ENCODE results near the gene CCDC28B. TPM values are rescaled to one million over a fixed set of nuclear protein-coding genes. Genes with fewer than 3 reads are reported as not detected.
"Not testable (repeated sequence)": the region's sequence is repeated elsewhere in the genome, so short reads cannot be mapped to it uniquely, and the experiment has no call there.

Gene CCDC28B
- total RNA-seq, result 1 to 10 TPM; 2.2 to 7.6 (median 5.2) TPM

DNA sequence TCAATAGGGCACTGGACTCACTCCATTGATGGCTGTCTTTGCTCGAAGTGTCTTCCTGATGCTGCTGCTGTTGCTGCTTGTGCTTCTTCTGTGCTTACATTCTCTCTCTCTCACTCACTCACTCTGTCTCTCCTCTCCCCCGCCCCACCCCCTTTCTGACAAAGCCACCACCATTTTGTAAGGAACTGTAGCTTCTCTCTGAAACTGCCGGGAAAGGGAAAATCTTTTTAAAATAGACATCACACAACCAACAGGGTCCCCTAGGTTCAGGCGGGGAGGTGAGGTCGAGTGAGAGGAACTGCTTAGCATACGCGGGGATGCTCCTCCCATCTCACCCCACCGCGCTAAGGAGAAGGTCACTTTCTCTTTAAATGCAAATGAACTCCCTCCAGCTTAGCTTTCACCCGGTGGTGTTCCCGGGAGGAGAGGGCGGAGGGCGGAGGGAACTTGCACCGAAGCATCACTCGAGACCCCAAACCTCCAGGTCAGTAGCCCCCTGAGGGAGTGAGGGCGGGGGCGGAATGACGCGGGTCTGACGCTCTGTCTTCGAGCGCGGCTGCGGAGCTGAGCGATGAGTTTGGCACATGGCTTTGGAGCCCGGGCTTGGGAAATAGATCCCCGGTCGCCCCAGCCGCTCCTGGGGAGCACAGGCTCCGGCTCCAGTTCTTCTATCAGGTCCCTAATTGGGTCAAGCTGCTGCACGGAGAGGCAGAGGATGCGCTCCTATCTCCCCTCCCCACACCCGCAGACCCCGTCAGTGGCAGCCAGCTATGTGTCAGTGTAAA is at the start of gene CCDC28B:
Gene CCDC28B (plus strand): TSS at position 370 of the 785 bp plus-strand sequence. CDS start 1,341 bp downstream, outside the sequence.
- peak; percentile 43 to 49 for DNase-seq
- intact Hi-C loops (cut with DNase I), result no loop called here
- 1% methylated on average over 19 to 23 of the region's 34 CpGs for WGBS, 2 donors

DNA sequence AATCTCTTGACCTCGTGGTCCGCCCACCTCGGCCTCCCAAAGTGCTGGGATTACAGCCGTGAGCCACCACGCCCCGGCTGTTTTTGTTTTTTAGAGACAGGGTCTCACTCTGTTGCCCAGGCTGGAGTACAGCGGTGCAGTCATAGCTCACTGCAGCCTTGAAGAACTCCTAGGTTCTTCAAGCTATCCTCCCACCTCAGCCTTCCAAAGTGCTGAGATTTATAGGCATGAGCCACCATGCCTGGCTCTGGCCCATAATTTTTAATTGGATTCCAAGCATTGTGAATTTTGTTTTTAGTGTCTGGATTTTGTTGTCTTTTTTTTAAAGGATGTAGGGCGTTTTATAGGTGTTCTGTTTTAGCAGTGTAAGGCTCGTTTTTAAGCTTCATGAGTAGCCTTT is 49.5 kb upstream of the CCDC28B start:
- Histone ChIP-seq H3K36me3 (peaks cover 0 to 6% of the 10 kb centered on the region in 2 donors), H3K27me3 (no peaks in the 10 kb centered on the region), H3K27ac (no peak overlapping the region), H3K4me1 (peaks cover 6 to 11% of the 10 kb centered on the region in 2 donors), H3K9me3 (no peaks in the 10 kb centered on the region), H3K4me3 (replicated peaks in 1 of 3) (no peak overlapping the region)
- intact Hi-C loops (cut with DNase I), result no loop called here
- TF ChIP-seq, protein P1, sequence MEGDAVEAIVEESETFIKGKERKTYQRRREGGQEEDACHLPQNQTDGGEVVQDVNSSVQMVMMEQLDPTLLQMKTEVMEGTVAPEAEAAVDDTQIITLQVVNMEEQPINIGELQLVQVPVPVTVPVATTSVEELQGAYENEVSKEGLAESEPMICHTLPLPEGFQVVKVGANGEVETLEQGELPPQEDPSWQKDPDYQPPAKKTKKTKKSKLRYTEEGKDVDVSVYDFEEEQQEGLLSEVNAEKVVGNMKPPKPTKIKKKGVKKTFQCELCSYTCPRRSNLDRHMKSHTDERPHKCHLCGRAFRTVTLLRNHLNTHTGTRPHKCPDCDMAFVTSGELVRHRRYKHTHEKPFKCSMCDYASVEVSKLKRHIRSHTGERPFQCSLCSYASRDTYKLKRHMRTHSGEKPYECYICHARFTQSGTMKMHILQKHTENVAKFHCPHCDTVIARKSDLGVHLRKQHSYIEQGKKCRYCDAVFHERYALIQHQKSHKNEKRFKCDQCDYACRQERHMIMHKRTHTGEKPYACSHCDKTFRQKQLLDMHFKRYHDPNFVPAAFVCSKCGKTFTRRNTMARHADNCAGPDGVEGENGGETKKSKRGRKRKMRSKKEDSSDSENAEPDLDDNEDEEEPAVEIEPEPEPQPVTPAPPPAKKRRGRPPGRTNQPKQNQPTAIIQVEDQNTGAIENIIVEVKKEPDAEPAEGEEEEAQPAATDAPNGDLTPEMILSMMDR (IDR thresholded peaks at IDR 0.05), result no peak
- no peak for TF ChIP-seq POLR2A (IDR thresholded peaks at IDR 0.05)
- DNase-seq, result no peak
- WGBS, 2 donors, result 88% methylated on average over 9 of the region's 9 CpGs

More for the DNA sequence above, at the start of gene CCDC28B:
- TF ChIP-seq, protein P1 (IDR thresholded peaks at IDR 0.05), result no peak
- peak in 1 of 2 donors; percentile 14 for TF ChIP-seq POLR2A (IDR thresholded peaks at IDR 0.05)
- peak within 1 kb of the TSS; percentile 31 to 74 (median 35) for H3K27ac ChIP-seq
- H3K4me3 ChIP-seq (replicated peaks in 1 of 3), result peak within 1 kb of the TSS in 2 of 3 donors; percentile 28 to 58
- H3K4me1 ChIP-seq, result peaks cover 17 to 32% of the 10 kb centered on the region in 2 donors
- H3K27me3 ChIP-seq, result no peaks in the 10 kb centered on the region
- H3K36me3 ChIP-seq, result peaks cover 12 to 14% of the 10 kb centered on the region in 2 donors
- no peaks in the 10 kb centered on the region for H3K9me3 ChIP-seq

DNA sequence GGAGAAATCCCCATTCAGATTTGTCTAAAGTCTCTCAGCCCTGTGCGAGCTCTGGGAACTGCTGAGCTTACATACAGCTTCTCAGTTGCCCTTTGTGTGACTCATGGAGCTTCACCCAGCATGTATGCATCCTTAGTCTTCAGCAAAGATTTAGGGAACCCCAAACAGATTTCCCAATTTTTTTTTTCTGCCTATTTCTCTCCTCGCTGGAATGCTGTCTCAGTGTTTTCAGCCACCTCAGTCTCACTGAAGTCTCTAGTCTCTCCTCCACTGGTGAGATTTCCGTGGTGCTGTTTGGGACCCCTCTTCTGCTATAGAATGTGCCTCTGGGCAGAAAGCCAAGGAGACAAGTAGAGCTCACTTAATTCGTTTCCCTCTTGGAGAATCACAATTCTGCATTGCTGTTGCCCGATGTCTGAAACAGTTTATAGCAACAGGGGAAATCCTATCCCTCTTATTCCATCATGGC is 49.0 kb upstream of the CCDC28B start:
- H3K9me3 ChIP-seq, result no peaks in the 10 kb centered on the region
- TF ChIP-seq, protein P1 (IDR thresholded peaks at IDR 0.05), result no peak
- no peak for TF ChIP-seq POLR2A (IDR thresholded peaks at IDR 0.05)
- peaks cover 0 to 8% of the 10 kb centered on the region in 2 donors for H3K36me3 ChIP-seq
- intact Hi-C loops (cut with DNase I), result no loop called here
- WGBS, 2 donors, result 35 to 40% methylated on average over 5 of the region's 5 CpGs
- H3K27me3 ChIP-seq, result no peaks in the 10 kb centered on the region
- H3K4me1 ChIP-seq, result peaks cover 6 to 11% of the 10 kb centered on the region in 2 donors
- DNase-seq, result no peak
- no peak overlapping the region for H3K27ac ChIP-seq
- no peak overlapping the region for H3K4me3 ChIP-seq (replicated peaks in 1 of 3)

DNA sequence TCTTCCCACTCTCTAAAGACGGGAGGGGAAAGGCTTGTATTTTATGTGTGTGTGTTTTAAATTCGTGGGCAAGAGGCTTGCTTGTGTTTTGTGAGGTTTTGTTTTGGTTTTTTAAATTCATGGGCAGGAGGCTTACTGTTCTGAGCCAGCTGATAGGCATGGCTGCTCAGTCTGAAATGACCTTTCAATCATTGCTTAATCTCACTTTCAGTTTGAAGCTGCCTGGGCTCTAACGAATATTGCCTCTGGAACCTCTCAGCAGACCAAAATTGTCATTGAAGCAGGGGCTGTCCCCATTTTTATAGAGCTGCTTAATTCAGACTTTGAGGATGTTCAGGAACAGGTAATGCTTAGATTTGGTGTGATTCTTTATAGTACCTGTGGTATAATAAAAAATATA is 41.2 kb upstream of the CCDC28B start:
- DNase-seq, result peak in 1 of 2 donors; percentile 6
- Histone ChIP-seq H3K27me3 (no peaks in the 10 kb centered on the region), H3K36me3 (peaks cover 54 to 71% of the 10 kb centered on the region in 2 donors), H3K4me1 (peaks cover 0 to 4% of the 10 kb centered on the region in 2 donors), H3K4me3 (replicated peaks in 1 of 3) (no peak overlapping the region), H3K27ac (no peak overlapping the region), H3K9me3 (no peaks in the 10 kb centered on the region)
- 57 to 75% methylated on average over 3 of the region's 3 CpGs for WGBS, 2 donors
- intact Hi-C loops (cut with DNase I), result no loop called here
- TF ChIP-seq, protein P1 (IDR thresholded peaks at IDR 0.05), result no peak
- no peak for TF ChIP-seq POLR2A (IDR thresholded peaks at IDR 0.05)

DNA sequence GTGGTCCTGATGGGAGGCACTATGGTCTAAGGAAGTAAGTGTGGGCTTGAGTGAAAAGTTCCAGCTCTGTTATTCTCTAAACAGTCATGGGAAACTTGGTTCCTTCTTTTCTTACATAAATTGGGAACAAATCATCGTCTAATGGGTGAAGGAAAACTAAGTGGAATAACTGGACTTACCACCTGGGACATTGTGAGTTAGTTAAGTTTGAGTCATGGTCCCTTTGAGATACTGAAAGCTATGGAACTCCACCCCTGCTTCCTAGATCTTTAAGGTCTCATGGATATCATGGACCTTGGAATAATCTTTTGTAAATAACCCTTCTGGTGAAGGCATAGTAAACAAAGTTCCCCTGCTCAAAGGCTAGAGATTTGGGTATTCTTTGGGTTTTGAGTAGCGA is 37.0 kb upstream of the CCDC28B start:
- 98 to 100% methylated on average over 2 of the region's 2 CpGs for WGBS, 2 donors
- H3K36me3 ChIP-seq, result peaks cover 50 to 68% of the 10 kb centered on the region in 2 donors
- DNase-seq, result no peak

DNA sequence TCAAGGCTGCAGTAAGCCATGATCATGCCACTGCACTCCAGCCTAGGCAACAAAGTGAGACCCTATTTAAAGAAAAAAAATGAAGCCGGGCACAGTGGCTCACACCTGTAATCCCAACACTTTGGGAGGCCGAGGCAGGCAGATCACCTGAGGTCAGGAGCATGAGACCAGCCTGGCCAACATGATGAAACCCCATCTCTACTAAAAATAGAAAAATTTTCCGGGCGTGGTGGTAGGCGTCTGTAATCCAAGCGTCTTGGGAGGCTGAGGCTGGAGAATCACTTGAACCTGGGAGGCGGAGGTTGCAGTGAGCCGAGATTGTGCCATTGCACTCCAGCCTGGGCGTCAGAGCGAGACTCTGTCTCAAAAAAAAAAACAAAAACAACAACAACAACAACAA is 34.8 kb upstream of the CCDC28B start:
- H3K27me3 ChIP-seq; H3K27ac ChIP-seq; H3K4me3 ChIP-seq (replicated peaks in 1 of 3); H3K9me3 ChIP-seq; DNase-seq; intact Hi-C loops (cut with DNase I); H3K4me1 ChIP-seq: not testable (repeated sequence)
- peaks cover 46 to 71% of the 10 kb centered on the region in 2 donors for H3K36me3 ChIP-seq
- 93 to 94% methylated on average over 10 of the region's 10 CpGs for WGBS, 2 donors

More for the DNA sequence above, 37.0 kb upstream of the CCDC28B start:
- intact Hi-C loops (cut with DNase I), result no loop called here
- TF ChIP-seq, protein P1 (IDR thresholded peaks at IDR 0.05), result no peak
- TF ChIP-seq POLR2A (IDR thresholded peaks at IDR 0.05), result no peak
- H3K27me3 ChIP-seq, result no peaks in the 10 kb centered on the region
- peaks cover 0 to 4% of the 10 kb centered on the region in 2 donors for H3K4me1 ChIP-seq
- H3K9me3 ChIP-seq, result no peaks in the 10 kb centered on the region
- H3K4me3 ChIP-seq (replicated peaks in 1 of 3), result no peak overlapping the region
- H3K27ac ChIP-seq, result no peak overlapping the region
